Ishikawa (cell line): Measurements from ENCODE around the gene BEND7.

Source experiments
- CEBPB ChIP-seq: IDR thresholded peaks from 2 replicates; pipeline ENCODE4 v1.6.1; 2012
- CREB1 ChIP-seq: IDR thresholded peaks from 2 replicates; pipeline ENCODE4 v1.6.1; 2012; ENCODE audit warnings: low read depth
- EGR1 ChIP-seq: IDR thresholded peaks from 2 replicates; pipeline ENCODE4 v1.6.1; 2012
- EP300 ChIP-seq: IDR thresholded peaks from 2 replicates; pipeline ENCODE4 v1.6.1; 2012; ENCODE audit warnings: borderline replicate concordance
- FOXM1 ChIP-seq: IDR thresholded peaks from 2 replicates; pipeline ENCODE4 v1.6.1; 2012; ENCODE audit warnings: low read depth, borderline replicate concordance
- MAX ChIP-seq: IDR thresholded peaks from 2 replicates; pipeline ENCODE4 v1.6.1; 2012
- NFIC ChIP-seq: IDR thresholded peaks from 2 replicates; pipeline ENCODE4 v1.6.1; 2012
- RAD21 ChIP-seq: IDR thresholded peaks from 2 replicates; pipeline ENCODE4 v1.6.1; 2012; ENCODE audit warnings: low read depth
- REST ChIP-seq: IDR thresholded peaks from 2 replicates; pipeline ENCODE4 v1.6.1; 2012; ENCODE audit warnings: low read depth, mild to moderate bottlenecking
- TAF1 ChIP-seq: IDR thresholded peaks from 2 replicates; pipeline ENCODE4 v1.6.1; 2012; ENCODE audit warnings: low read depth, mild to moderate bottlenecking
- TCF12 ChIP-seq: IDR thresholded peaks from 2 replicates; pipeline ENCODE4 v1.6.1; 2012; ENCODE audit warnings: low read depth
- TEAD4 ChIP-seq: IDR thresholded peaks from 2 replicates; pipeline ENCODE4 v1.6.1; 2012
- YY1 ChIP-seq: IDR thresholded peaks from 2 replicates; pipeline ENCODE4 v1.6.1; 2012; ENCODE audit warnings: low read depth
- ZBTB7A ChIP-seq: IDR thresholded peaks from 2 replicates; pipeline ENCODE4 v1.6.1; 2012; ENCODE audit warnings: low read depth
- TF ChIP-seq, protein P1 (sequence below): IDR thresholded peaks from 2 replicates; pipeline ENCODE4 v1.6.1; 2012

BEND7 gene

GRCh38 chr10:13559124-13559700 lies 30.4 kb upstream of the BEND7 start:
- no peak for TF ChIP-seq ZBTB7A
- no peak for TF ChIP-seq CREB1
- no peak for TF ChIP-seq EGR1
- TF ChIP-seq YY1, result no peak
- TF ChIP-seq REST, result no peak
- no peak for TF ChIP-seq NFIC
- TF ChIP-seq EP300, result no peak
- TF ChIP-seq RAD21, result no peak
- TF ChIP-seq TCF12, result no peak
- no peak for TF ChIP-seq TEAD4
- no peak for TF ChIP-seq TAF1
- TF ChIP-seq FOXM1, result no peak
- TF ChIP-seq, protein P1, sequence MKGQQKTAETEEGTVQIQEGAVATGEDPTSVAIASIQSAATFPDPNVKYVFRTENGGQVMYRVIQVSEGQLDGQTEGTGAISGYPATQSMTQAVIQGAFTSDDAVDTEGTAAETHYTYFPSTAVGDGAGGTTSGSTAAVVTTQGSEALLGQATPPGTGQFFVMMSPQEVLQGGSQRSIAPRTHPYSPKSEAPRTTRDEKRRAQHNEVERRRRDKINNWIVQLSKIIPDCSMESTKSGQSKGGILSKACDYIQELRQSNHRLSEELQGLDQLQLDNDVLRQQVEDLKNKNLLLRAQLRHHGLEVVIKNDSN, result no peak
- no peak for TF ChIP-seq CEBPB
- TF ChIP-seq MAX, result no peak

DNA sequence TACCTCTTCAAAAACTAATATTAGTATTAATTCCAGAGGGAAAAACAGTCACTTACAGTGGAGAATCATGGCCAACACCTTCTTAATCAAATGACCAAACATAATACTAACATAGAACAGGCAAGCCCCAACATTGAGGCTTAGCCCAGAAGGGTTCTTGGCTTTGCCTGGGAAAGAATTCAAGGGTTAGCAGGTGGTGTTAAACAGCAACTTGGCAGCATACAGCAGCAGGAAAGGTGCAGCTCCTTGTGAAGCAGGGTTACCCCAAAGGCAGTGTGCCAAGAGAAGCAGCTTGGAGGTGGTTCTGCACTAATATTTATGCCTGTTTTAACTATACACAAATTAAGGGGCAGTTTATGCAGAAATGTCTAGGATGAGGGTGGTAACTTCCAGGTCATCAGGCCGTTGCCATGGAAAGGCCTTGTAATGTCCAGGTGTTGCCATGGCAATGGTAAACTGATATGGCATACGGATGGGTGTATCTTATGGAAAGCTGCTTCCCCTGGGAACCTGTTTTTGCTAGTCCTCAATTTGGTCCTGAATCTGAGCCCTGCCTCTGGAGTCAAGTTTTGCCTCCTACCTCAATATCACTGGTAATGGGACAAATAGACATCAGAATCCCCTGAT lies 27.2 kb upstream of the BEND7 start:
- TF ChIP-seq CEBPB (no peak), FOXM1 (no peak), TEAD4 (no peak), REST (no peak), TAF1 (no peak), YY1 (no peak), CREB1 (no peak), EGR1 (no peak), NFIC (no peak), TCF12 (no peak), ZBTB7A (no peak), RAD21 (no peak), MAX (no peak)
- TF ChIP-seq, protein P1, result no peak

GRCh38 chr10:13550802-13551201 lies 22.0 kb upstream of the BEND7 start:
- no peak for TF ChIP-seq ZBTB7A
- no peak for TF ChIP-seq FOXM1
- no peak for TF ChIP-seq TAF1
- TF ChIP-seq EP300, result no peak
- no peak for TF ChIP-seq YY1
- TF ChIP-seq CEBPB, result no peak
- TF ChIP-seq, protein P1, result no peak
- no peak for TF ChIP-seq REST
- TF ChIP-seq MAX, result no peak
- no peak for TF ChIP-seq EGR1
- TF ChIP-seq TCF12, result no peak
- no peak for TF ChIP-seq NFIC
- no peak for TF ChIP-seq RAD21
- no peak for TF ChIP-seq TEAD4
